LNCaP clone FGC (cell line): ENCODE measurements around the gene TFIP11.

Experiments
- DNase-seq: peaks from one replicate; pipeline ENCODE4 v3.0.0-alpha.2; 2011; ENCODE audit warnings: low read depth
- H3K4me3 ChIP-seq: 2 replicates; pipeline ENCODE4 v1.5.1; 2011; ENCODE audit warnings: mild to moderate bottlenecking, low read depth, low read length, control low read depth
- CTCF ChIP-seq: IDR thresholded peaks from 2 replicates; pipeline ENCODE4 v1.5.1; 2012; ENCODE audit warnings: mild to moderate bottlenecking; ENCODE audit not compliant: control insufficient read depth, insufficient read depth; ENCODE audit errors: extremely low read depth

The TFIP11 gene

GRCh38 chr22:26444777-26445176, 67.5 kb downstream of the TFIP11 start:
- DNase-seq = no peak
- no peak for TF ChIP-seq CTCF

GRCh38 chr22:26443901-26444690, 68.2 kb downstream of the TFIP11 start:
- no peak for TF ChIP-seq CTCF
- DNase-seq = no peak
- no peak overlapping the region for H3K4me3 ChIP-seq

More at GRCh38 chr22:26444777-26445176, 67.5 kb downstream of the TFIP11 start:
- no peak overlapping the region for H3K4me3 ChIP-seq

- H3K4me3 ChIP-seq = no peak overlapping the region
- no peak for TF ChIP-seq CTCF
- no peak for DNase-seq
These were observed 70.1 kb downstream of the TFIP11 start for GRCh38 chr22:26442086-26442756.
